Kidney (tissue), 14 donors: ENCODE measurements around the gene PPP2R2B. TPM values are rescaled to one million over a fixed set of nuclear protein-coding genes. Genes with fewer than 3 reads are reported as not detected.
A peak's percentile ranks its signal among the peaks of the same experiment; 100 is the strongest.

Source experiments
- DNase-seq, 5 donors: peaks; one replicate each; pipeline ENCODE4 v3.0.0-alpha.2; 2013 to 2020
- FAIRE-seq: peaks from 2 replicates; lab custom pipeline; 2012; peaks lifted over from hg19 to GRCh38; lab: Jason Lieb, UNC
- H3K27ac ChIP-seq, 2 donors: one replicate each; pipeline ENCODE4 v1.7.0; 2013; ENCODE audit warnings: low read depth in 2 of 2, low read length in 2 of 2, inconsistent platforms in 1 of 2
- H3K27me3 ChIP-seq: one replicate; pipeline ENCODE4 v1.7.1; 2013; ENCODE audit warnings: low read length, inconsistent platforms; ENCODE audit not compliant: control insufficient read depth, insufficient read depth
- H3K36me3 ChIP-seq, 3 donors: one replicate each; pipeline versions ENCODE4 v1.7.0 to v1.7.1; 2013; ENCODE audit warnings: low read length in 3 of 3, control low read depth in 1 of 3, inconsistent platforms in 1 of 3; ENCODE audit not compliant: insufficient read depth in 3 of 3, control insufficient read depth in 2 of 3
- H3K4me1 ChIP-seq, 3 donors: one replicate each; pipeline versions ENCODE4 v1.7.0 to v1.7.1; 2013; ENCODE audit warnings: low read length in 3 of 3, inconsistent platforms in 1 of 3, low read depth in 1 of 3; ENCODE audit not compliant: control insufficient read depth in 2 of 3, insufficient read depth in 2 of 3
- H3K4me3 ChIP-seq, 3 donors: one replicate each; pipeline versions ENCODE4 v1.7.0 to v1.8.1; 2013; ENCODE audit warnings: low read length in 3 of 3, control low read depth in 1 of 3, inconsistent platforms in 1 of 3
- H3K9ac ChIP-seq, 3 donors: one replicate each; pipeline versions ENCODE4 v1.7.0 to v1.7.1; 2013; ENCODE audit warnings: low read length in 3 of 3, control low read depth in 1 of 3, inconsistent platforms in 1 of 3
- H3K9me3 ChIP-seq, 3 donors: one replicate each; pipeline versions ENCODE4 v1.7.0 to v1.7.1; 2013; ENCODE audit warnings: low read length in 3 of 3, control low read depth in 1 of 3, inconsistent platforms in 1 of 3; ENCODE audit not compliant: control insufficient read depth in 2 of 3, insufficient read depth in 1 of 3
- intact Hi-C: fragments of 100-400 bp; cut with DNase I; formaldehyde crosslinking; loops from one replicate; pipeline ENCODE4 v1.11.1; 2022
- polyA plus RNA-seq: library from polyadenylated mRNA; stranded (reverse); fragments of 350-450 nt; fragmentation: Illumina TruSeq; extraction: RNeasy Lipid Tissue Mini Kit (QIAGEN cat#74804); gene quantifications from one replicate; pipeline ENCODE4 v1.2.3, GENCODE V29; 2014; ENCODE audit warnings: low read depth, low replicate concordance; ENCODE audit not compliant: insufficient read depth
- total RNA-seq: library from RNA; stranded (reverse); fragmentation: NEBNext Ultra II Directional; extraction: Animal tissue kit (Norgen Biotek cat#: 25700); gene quantifications from one replicate; pipeline ENCODE4 v1.2.1, GENCODE V29; 2021
- TF ChIP-seq, protein P1 (sequence below): IDR thresholded peaks from 3 replicates; pipeline ENCODE4 v1.5.1; 2012; ENCODE audit warnings: mild to moderate bottlenecking, moderate library complexity, borderline replicate concordance; ENCODE audit not compliant: insufficient read depth; ENCODE audit errors: extremely low read depth
- donor health status: control.
- donor health status: control.
- donor health status: control.
- donor health status: control.
- donor health status: control.
- donor health status: DM: yes; HTN: yes; CAD: no.
- donor health status: Normal renal cell carcinoma (clear cell type).

Gene PPP2R2B
- total and polyA plus RNA-seq, 2 donors from 2014 or later, result 4.0 to 8.2 TPM

DNA sequence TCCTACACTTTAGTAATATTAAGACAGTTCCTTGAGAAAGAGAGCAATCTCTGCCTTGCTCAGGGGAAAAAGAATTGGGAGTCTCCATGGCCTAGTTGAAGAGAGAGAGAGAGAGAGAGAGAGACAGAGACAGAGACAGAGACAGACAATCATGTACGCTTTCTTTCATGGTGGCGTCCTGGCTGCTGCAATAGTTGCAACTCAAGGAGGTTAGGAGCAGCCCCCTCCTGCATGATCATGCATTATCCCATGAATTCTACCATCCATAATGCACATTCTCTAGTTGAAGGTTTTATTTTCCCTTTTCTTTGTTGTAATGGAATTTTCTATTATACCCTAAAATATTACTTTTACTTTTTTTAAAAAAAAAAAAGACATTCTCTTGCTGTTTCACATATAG, 50.7 kb downstream of the PPP2R2B start:
- H3K27ac ChIP-seq, result no peak overlapping the region
- TF ChIP-seq, protein P1, sequence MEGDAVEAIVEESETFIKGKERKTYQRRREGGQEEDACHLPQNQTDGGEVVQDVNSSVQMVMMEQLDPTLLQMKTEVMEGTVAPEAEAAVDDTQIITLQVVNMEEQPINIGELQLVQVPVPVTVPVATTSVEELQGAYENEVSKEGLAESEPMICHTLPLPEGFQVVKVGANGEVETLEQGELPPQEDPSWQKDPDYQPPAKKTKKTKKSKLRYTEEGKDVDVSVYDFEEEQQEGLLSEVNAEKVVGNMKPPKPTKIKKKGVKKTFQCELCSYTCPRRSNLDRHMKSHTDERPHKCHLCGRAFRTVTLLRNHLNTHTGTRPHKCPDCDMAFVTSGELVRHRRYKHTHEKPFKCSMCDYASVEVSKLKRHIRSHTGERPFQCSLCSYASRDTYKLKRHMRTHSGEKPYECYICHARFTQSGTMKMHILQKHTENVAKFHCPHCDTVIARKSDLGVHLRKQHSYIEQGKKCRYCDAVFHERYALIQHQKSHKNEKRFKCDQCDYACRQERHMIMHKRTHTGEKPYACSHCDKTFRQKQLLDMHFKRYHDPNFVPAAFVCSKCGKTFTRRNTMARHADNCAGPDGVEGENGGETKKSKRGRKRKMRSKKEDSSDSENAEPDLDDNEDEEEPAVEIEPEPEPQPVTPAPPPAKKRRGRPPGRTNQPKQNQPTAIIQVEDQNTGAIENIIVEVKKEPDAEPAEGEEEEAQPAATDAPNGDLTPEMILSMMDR, result no peak
- H3K27me3 ChIP-seq, result no peaks in the 10 kb centered on the region
- no peak overlapping the region for H3K9ac ChIP-seq
- no peaks in the 10 kb centered on the region for H3K4me1 ChIP-seq
- no peak for FAIRE-seq
- intact Hi-C loops, result no loop called here
- H3K4me3 ChIP-seq, result no peak overlapping the region
- H3K36me3 ChIP-seq, result no peaks in the 10 kb centered on the region
- H3K9me3 ChIP-seq, result no peaks in the 10 kb centered on the region
- DNase-seq, result no peak

- FAIRE-seq (no peak), DNase-seq (peak in 4 of 5 donors; percentile 60 to 83 (median 73))
- no peaks in the 10 kb centered on the region for H3K36me3 ChIP-seq
- TF ChIP-seq, protein P1, result no peak
- intact Hi-C loops, result no loop called here
- H3K4me3 ChIP-seq, result no peak overlapping the region
- H3K9me3 ChIP-seq, result no peaks in the 10 kb centered on the region
- no peaks in the 10 kb centered on the region for H3K27me3 ChIP-seq
- no peak overlapping the region for H3K9ac ChIP-seq
- no peaks in the 10 kb centered on the region for H3K4me1 ChIP-seq
- no peak overlapping the region for H3K27ac ChIP-seq
These were observed 53.5 kb downstream of the PPP2R2B start for GRCh38 chr5:146825033-146825432.

DNA sequence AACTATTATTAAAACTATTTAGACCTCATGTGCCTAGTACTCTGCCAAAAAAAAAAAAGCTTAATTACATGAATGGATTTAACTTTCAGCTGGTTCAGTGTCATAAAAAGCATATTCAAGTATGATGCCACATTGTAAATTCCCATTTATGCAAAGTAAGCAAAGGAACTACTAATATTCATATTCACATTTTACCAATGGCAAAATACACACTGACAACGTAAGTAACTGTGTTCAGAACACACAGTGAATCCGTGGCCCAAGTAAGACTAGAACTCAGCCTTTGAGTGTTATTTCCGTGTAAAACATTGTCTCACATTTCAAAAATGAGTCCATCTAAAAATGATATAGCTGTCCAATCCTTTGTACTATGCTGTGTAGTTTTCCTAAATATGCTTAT, 56.8 kb downstream of the PPP2R2B start:
- H3K27me3 ChIP-seq, result no peaks in the 10 kb centered on the region
- FAIRE-seq (no peak), DNase-seq (no peak)
- H3K9me3 ChIP-seq, result no peaks in the 10 kb centered on the region
- intact Hi-C loops, result no loop called here
- no peak overlapping the region for H3K9ac ChIP-seq
- no peaks in the 10 kb centered on the region for H3K36me3 ChIP-seq
- H3K4me3 ChIP-seq, result no peak overlapping the region
- H3K4me1 ChIP-seq, result no peaks in the 10 kb centered on the region
- TF ChIP-seq, protein P1, result no peak
- no peak overlapping the region for H3K27ac ChIP-seq

- no peak for DNase-seq
- H3K36me3 ChIP-seq, result no peaks in the 10 kb centered on the region
- no peak for FAIRE-seq
- intact Hi-C loops, result no loop called here
- H3K4me1 ChIP-seq, result no peaks in the 10 kb centered on the region
- H3K9ac ChIP-seq, result no peak overlapping the region
- no peaks in the 10 kb centered on the region for H3K9me3 ChIP-seq
- H3K27ac ChIP-seq, result no peak overlapping the region
- H3K4me3 ChIP-seq, result no peak overlapping the region
- H3K27me3 ChIP-seq, result no peaks in the 10 kb centered on the region
- TF ChIP-seq, protein P1, result no peak
These were observed 57.6 kb downstream of the PPP2R2B start for GRCh38 chr5:146820987-146821386.
